Loucy (cell line): ENCODE measurements around the gene FMNL2.

Source experiments
- H2AFZ ChIP-seq: fragments of 200-600 bp; sonication (generic); 2 replicates; pipeline ENCODE4 v1.6.0; 2016; ENCODE audit warnings: antibody characterized with exemption, mild to moderate bottlenecking, low read length, moderate library complexity
- H3F3A ChIP-seq: fragments of 200-600 bp; 2 replicates; pipeline ENCODE4 v1.6.0; 2016; ENCODE audit warnings: antibody characterized with exemption, low read depth, mild to moderate bottlenecking
- H3K27me3 ChIP-seq: fragments of 200-600 bp; sonication (generic); 2 replicates; pipeline ENCODE4 v1.6.1; 2014; ENCODE audit warnings: low read length, mild to moderate bottlenecking; ENCODE audit not compliant: insufficient read depth, poor library complexity, severe bottlenecking
- H3K36me3 ChIP-seq: fragments of 200-600 bp; sonication (generic); 2 replicates; pipeline ENCODE4 v1.6.1; 2016; ENCODE audit warnings: low read length; ENCODE audit not compliant: insufficient read depth
- H3K4me1 ChIP-seq: fragments of 200-600 bp; sonication (generic); 2 replicates; pipeline ENCODE4 v1.5.1; 2014; ENCODE audit warnings: low read length, mild to moderate bottlenecking; ENCODE audit not compliant: insufficient read depth, poor library complexity, severe bottlenecking
- H3K4me2 ChIP-seq: fragments of 200-600 bp; sonication (generic); 2 replicates; pipeline ENCODE4 v1.6.0; 2014; ENCODE audit warnings: antibody characterized with exemption, low read length, low read depth, mild to moderate bottlenecking; ENCODE audit not compliant: poor library complexity, severe bottlenecking
- H3K4me3 ChIP-seq: fragments of 200-600 bp; sonication (generic); 2 replicates; pipeline ENCODE4 v1.5.1; 2014; ENCODE audit warnings: low read length, mild to moderate bottlenecking, mixed read lengths; ENCODE audit not compliant: poor library complexity, severe bottlenecking
- H3K79me2 ChIP-seq: fragments of 200-600 bp; sonication (generic); 2 replicates; pipeline ENCODE4 v1.6.1; 2014; ENCODE audit warnings: low read length; ENCODE audit not compliant: insufficient read depth
- H3K9ac ChIP-seq: fragments of 200-600 bp; sonication (generic); 2 replicates; pipeline ENCODE4 v1.6.0; 2014; ENCODE audit warnings: mild to moderate bottlenecking, low read depth, low read length, moderate library complexity; ENCODE audit not compliant: poor library complexity, severe bottlenecking
- H3K9me2 ChIP-seq: fragments of 200-600 bp; sonication (generic); replicated peaks from 2 replicates; pipeline ENCODE4 v1.6.1; 2016; ENCODE audit warnings: low read depth, low read length, mixed read lengths
- H3K9me3 ChIP-seq: fragments of 200-600 bp; sonication (generic); 2 replicates; pipeline ENCODE4 v1.6.1; 2014; ENCODE audit warnings: mild to moderate bottlenecking, antibody characterized with exemption, low read length, low read depth; ENCODE audit not compliant: insufficient read depth
- H4K20me1 ChIP-seq: fragments of 200-600 bp; sonication (generic); 2 replicates; pipeline ENCODE4 v1.6.0; 2014; ENCODE audit warnings: antibody characterized with exemption, low read length, mild to moderate bottlenecking; ENCODE audit not compliant: insufficient read depth, poor library complexity, severe bottlenecking
- EZH2phosphoT487 ChIP-seq: fragments of 200-600 bp; IDR thresholded peaks from 2 replicates; pipeline ENCODE4 v1.6.1; 2018; ENCODE audit warnings: antibody characterized with exemption, mild to moderate bottlenecking, moderate library complexity, borderline replicate concordance
- TF ChIP-seq, protein P1 (sequence below): fragments of 200-600 bp; sonication (generic); conservative IDR thresholded peaks from 2 replicates; pipeline ENCODE4 v1.5.1; 2014; ENCODE audit warnings: mild to moderate bottlenecking, antibody characterized with exemption, low read length

Gene FMNL2

DNA sequence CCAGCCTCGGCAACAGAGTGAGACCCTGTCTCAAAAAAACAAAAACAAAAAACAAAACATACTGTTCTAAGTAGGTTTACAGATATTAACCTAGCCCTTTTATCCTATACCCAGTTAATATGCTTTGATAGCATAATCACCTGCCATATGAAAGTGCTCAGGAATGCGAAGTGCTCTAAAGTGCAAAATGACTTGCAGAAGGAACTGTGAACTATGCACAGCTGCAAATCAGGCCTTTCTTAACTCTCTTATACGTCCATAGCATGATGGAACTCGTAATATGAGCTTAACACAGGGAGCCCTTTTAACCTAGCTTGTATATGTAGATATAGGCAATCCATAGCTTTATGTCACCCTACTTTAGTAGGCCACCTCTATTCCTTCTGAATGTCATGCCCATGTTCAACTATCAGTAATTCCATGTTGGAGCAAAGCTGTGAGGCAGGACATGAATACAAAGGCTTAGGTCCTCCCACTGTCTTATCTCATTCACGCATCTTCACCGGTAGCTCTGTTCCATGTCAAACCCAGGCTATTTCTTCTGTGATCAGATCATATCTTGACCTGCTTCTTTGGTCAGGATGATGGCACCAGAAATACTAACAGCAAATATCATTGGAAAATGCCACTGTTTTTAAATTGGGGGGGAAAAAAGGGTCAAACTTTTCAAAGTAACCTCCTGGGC, 309.4 kb downstream of the FMNL2 start:
- Histone ChIP-seq H2AFZ (no peak overlapping the region), H4K20me1 (no peaks in the 10 kb centered on the region), H3K27me3 (no peaks in the 10 kb centered on the region), H3K79me2 (no peaks in the 10 kb centered on the region), H3K4me1 (no peaks in the 10 kb centered on the region), H3K9ac (no peak overlapping the region), H3K9me3 (no peaks in the 10 kb centered on the region), H3F3A (no peaks in the 10 kb centered on the region), H3K9me2 (no peaks in the 10 kb centered on the region), H3K4me2 (no peak overlapping the region), H3K36me3 (no peaks in the 10 kb centered on the region), H3K4me3 (no peak overlapping the region)
- TF ChIP-seq, protein P1, sequence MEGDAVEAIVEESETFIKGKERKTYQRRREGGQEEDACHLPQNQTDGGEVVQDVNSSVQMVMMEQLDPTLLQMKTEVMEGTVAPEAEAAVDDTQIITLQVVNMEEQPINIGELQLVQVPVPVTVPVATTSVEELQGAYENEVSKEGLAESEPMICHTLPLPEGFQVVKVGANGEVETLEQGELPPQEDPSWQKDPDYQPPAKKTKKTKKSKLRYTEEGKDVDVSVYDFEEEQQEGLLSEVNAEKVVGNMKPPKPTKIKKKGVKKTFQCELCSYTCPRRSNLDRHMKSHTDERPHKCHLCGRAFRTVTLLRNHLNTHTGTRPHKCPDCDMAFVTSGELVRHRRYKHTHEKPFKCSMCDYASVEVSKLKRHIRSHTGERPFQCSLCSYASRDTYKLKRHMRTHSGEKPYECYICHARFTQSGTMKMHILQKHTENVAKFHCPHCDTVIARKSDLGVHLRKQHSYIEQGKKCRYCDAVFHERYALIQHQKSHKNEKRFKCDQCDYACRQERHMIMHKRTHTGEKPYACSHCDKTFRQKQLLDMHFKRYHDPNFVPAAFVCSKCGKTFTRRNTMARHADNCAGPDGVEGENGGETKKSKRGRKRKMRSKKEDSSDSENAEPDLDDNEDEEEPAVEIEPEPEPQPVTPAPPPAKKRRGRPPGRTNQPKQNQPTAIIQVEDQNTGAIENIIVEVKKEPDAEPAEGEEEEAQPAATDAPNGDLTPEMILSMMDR = no peak
- no peak for TF ChIP-seq EZH2phosphoT487

DNA sequence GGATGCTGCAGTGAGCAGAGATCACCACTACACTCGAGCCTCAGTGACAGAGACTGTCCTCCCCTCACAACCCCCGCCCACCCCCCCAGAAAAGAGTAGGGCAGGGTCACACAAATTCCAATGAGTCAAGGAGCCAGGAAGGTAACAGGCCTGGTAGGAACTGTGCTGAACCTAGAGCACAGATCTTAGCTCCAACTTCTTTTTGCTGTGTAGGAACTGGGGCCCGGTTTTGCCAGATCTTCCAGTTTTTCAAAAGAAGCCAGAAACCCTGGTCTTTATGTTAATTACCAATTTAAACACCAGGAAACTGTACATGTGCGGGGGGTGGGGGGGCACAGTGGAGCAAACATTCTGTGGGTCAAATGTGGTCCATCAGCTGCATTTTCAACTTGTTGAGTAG, 311.3 kb downstream of the FMNL2 start:
- no peaks in the 10 kb centered on the region for H3K9me2 ChIP-seq
- no peaks in the 10 kb centered on the region for H3K9me3 ChIP-seq
- no peaks in the 10 kb centered on the region for H3K36me3 ChIP-seq
- no peaks in the 10 kb centered on the region for H3K27me3 ChIP-seq
- no peak overlapping the region for H3K9ac ChIP-seq
- H4K20me1 ChIP-seq = no peaks in the 10 kb centered on the region
- no peak overlapping the region for H3K4me2 ChIP-seq
- TF ChIP-seq, protein P1 = no peak
- TF ChIP-seq EZH2phosphoT487 = no peak
- no peak overlapping the region for H2AFZ ChIP-seq
- no peaks in the 10 kb centered on the region for H3K79me2 ChIP-seq
- H3K4me1 ChIP-seq = no peaks in the 10 kb centered on the region
- H3K4me3 ChIP-seq = no peak overlapping the region
- H3F3A ChIP-seq = no peaks in the 10 kb centered on the region

DNA sequence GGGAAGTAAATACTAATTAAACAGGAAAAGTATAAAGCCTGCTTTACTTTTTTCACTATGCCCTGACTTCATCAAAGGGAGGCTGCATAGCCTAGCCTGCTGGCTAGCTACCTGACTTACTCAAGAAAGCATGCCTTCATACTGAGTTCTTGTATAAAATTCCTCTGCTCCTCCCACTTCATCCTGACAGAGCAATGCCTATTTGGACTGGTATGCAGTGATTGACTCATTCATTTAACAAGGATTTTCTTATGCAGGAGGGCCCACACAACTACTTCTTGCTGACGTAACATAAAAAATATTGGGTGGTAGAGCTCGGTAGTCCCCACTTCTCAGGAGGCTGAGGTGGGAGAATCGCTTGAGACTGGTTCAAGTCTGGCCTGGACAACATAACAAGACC, 311.8 kb downstream of the FMNL2 start:
- H3K9ac ChIP-seq = no peak overlapping the region
- H3K27me3 ChIP-seq = no peaks in the 10 kb centered on the region
- no peak overlapping the region for H3K4me2 ChIP-seq
- no peaks in the 10 kb centered on the region for H3K9me2 ChIP-seq
- H3K4me1 ChIP-seq = no peaks in the 10 kb centered on the region
- H4K20me1 ChIP-seq = no peaks in the 10 kb centered on the region
- H3K36me3 ChIP-seq = no peaks in the 10 kb centered on the region
- no peak overlapping the region for H2AFZ ChIP-seq
- H3F3A ChIP-seq = no peaks in the 10 kb centered on the region
- no peak overlapping the region for H3K4me3 ChIP-seq
- no peaks in the 10 kb centered on the region for H3K9me3 ChIP-seq
- TF ChIP-seq EZH2phosphoT487 = no peak
- TF ChIP-seq, protein P1 = no peak
- no peaks in the 10 kb centered on the region for H3K79me2 ChIP-seq
